Smooth muscle cell (in vitro differentiated cells): ENCODE results near the gene SMOC2. TPM values are rescaled to one million over a fixed set of nuclear protein-coding genes. Genes with fewer than 3 reads are reported as not detected.
"Not testable (repeated sequence)": the region's sequence is repeated elsewhere in the genome, so short reads cannot be mapped to it uniquely, and the experiment has no call there.

Experiments
- DNase-seq: peaks from one replicate; lab custom pipeline; 2025; ENCODE audit not compliant: unreplicated experiment; lab: John Stamatoyannopoulos, UW
- H2AFZ ChIP-seq: fragments of 200-600 bp; sonication (generic); 2 replicates; pipeline ENCODE4 v1.6.0; 2016; ENCODE audit warnings: antibody characterized with exemption, low read depth, mild to moderate bottlenecking
- H3F3A ChIP-seq: fragments of 200-600 bp; sonication (generic); 2 replicates; pipeline ENCODE4 v1.6.0; 2017; ENCODE audit warnings: antibody characterized with exemption, low read depth
- H3K27ac ChIP-seq: fragments of 200-600 bp; sonication (generic); 2 replicates; pipeline ENCODE4 v1.5.1; 2016; ENCODE audit warnings: low read depth, mild to moderate bottlenecking
- H3K27me3 ChIP-seq: fragments of 200-600 bp; sonication (generic); 2 replicates; pipeline ENCODE4 v1.6.1; 2016; ENCODE audit warnings: low read depth, mild to moderate bottlenecking
- H3K36me3 ChIP-seq: fragments of 200-600 bp; sonication (generic); 2 replicates; pipeline ENCODE4 v1.5.1; 2016; ENCODE audit warnings: low read depth
- H3K4me1 ChIP-seq: fragments of 200-600 bp; sonication (generic); 2 replicates; pipeline ENCODE4 v1.5.1; 2016; ENCODE audit warnings: low read depth
- H3K4me2 ChIP-seq: fragments of 200-600 bp; sonication (generic); 2 replicates; pipeline ENCODE4 v1.6.0; 2016; ENCODE audit warnings: mild to moderate bottlenecking
- H3K4me3 ChIP-seq: fragments of 200-600 bp; sonication (generic); 2 replicates; pipeline ENCODE4 v1.5.1; 2016; ENCODE audit warnings: mild to moderate bottlenecking
- H3K79me2 ChIP-seq: fragments of 200-600 bp; sonication (generic); 2 replicates; pipeline ENCODE4 v1.6.0; 2016; ENCODE audit warnings: low read depth, mild to moderate bottlenecking
- H3K9ac ChIP-seq: fragments of 200-600 bp; sonication (generic); 2 replicates; pipeline ENCODE4 v1.6.0; 2016; ENCODE audit warnings: low read depth
- H3K9me3 ChIP-seq: fragments of 200-600 bp; sonication (generic); replicated peaks from 2 replicates; pipeline ENCODE4 v1.5.1; 2016; ENCODE audit warnings: low read depth
- H4K20me1 ChIP-seq: fragments of 200-600 bp; sonication (generic); 2 replicates; pipeline ENCODE4 v1.6.0; 2016; ENCODE audit warnings: low read depth
- WGBS: methylation state at CpG from one replicate; pipeline ENCODE4 v1.1.7; 2016; ENCODE audit warnings: low lambda C conversion rate; 5-methylcytosine and 5-hydroxymethylcytosine counted together
- polyA plus RNA-seq: library from polyadenylated mRNA; unstranded; fragments of >200 nt; fragmentation: Nextera tagmentation; extraction: Ambion mirVana; gene quantifications from 2 replicates; pipeline ENCODE4 v1.2.1, GENCODE V29; 2016
- total RNA-seq: library from RNA; depleted of rRNA; stranded (reverse); fragments of >200 nt; gene quantifications from 2 replicates; pipeline ENCODE4 v1.2.3, GENCODE V29; 2014
- TF ChIP-seq, protein P1 (sequence below): fragments of 200-600 bp; sonication (generic); IDR thresholded peaks from 2 replicates; pipeline ENCODE4 v1.5.1; 2017; ENCODE audit warnings: borderline replicate concordance, mild to moderate bottlenecking, antibody characterized with exemption; ENCODE audit not compliant: insufficient read depth, poor library complexity, severe bottlenecking

SMOC2 gene
- total and polyA plus RNA-seq, 2 experiments from 2014 or later: 0.63 to 1.2 TPM

GRCh38 chr6:168565112-168565511, 124.1 kb downstream of the SMOC2 start:
- no peaks in the 10 kb centered on the region for H3K79me2 ChIP-seq
- H3K27me3 ChIP-seq: no peaks in the 10 kb centered on the region
- H3F3A ChIP-seq: no peaks in the 10 kb centered on the region
- H4K20me1 ChIP-seq: no peaks in the 10 kb centered on the region
- DNase-seq: no peak
- no peak overlapping the region for H3K9ac ChIP-seq
- H3K36me3 ChIP-seq: no peaks in the 10 kb centered on the region
- H3K9me3 ChIP-seq: no peaks in the 10 kb centered on the region
- TF ChIP-seq, protein P1, sequence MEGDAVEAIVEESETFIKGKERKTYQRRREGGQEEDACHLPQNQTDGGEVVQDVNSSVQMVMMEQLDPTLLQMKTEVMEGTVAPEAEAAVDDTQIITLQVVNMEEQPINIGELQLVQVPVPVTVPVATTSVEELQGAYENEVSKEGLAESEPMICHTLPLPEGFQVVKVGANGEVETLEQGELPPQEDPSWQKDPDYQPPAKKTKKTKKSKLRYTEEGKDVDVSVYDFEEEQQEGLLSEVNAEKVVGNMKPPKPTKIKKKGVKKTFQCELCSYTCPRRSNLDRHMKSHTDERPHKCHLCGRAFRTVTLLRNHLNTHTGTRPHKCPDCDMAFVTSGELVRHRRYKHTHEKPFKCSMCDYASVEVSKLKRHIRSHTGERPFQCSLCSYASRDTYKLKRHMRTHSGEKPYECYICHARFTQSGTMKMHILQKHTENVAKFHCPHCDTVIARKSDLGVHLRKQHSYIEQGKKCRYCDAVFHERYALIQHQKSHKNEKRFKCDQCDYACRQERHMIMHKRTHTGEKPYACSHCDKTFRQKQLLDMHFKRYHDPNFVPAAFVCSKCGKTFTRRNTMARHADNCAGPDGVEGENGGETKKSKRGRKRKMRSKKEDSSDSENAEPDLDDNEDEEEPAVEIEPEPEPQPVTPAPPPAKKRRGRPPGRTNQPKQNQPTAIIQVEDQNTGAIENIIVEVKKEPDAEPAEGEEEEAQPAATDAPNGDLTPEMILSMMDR: no peak
- WGBS: 92% methylated on average over 4 of the region's 4 CpGs
- no peak overlapping the region for H2AFZ ChIP-seq
- no peak overlapping the region for H3K27ac ChIP-seq
- no peak overlapping the region for H3K4me2 ChIP-seq
- no peak overlapping the region for H3K4me3 ChIP-seq
- no peaks in the 10 kb centered on the region for H3K4me1 ChIP-seq

DNA sequence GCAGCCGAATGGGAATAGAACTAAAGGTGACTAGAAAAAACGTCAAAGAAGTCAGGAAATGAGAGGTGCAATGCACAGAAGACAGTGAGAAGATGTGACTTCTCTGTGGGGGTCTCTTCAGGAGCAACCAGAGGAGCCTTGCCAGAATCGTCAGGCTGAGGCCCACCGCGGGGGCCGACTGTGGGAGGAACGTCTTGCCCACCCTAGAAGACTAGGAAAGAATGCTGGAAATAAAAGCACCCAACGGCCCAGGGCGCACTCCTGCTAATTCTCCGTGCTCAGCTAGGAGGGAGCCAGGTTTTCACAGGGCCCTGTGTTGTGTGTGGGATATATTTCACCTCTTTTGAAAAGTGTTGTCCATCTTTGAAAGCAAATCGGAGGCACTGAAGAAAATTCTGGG, 129.2 kb downstream of the SMOC2 start:
- Histone ChIP-seq H3K27ac (no peak overlapping the region), H3K9me3 (no peaks in the 10 kb centered on the region), H3K4me2 (no peak overlapping the region), H4K20me1 (no peaks in the 10 kb centered on the region), H3K4me1 (no peaks in the 10 kb centered on the region), H3K27me3 (no peaks in the 10 kb centered on the region), H2AFZ (no peak overlapping the region), H3F3A (no peaks in the 10 kb centered on the region), H3K9ac (no peak overlapping the region), H3K36me3 (no peaks in the 10 kb centered on the region), H3K79me2 (no peaks in the 10 kb centered on the region), H3K4me3 (no peak overlapping the region)
- TF ChIP-seq, protein P1: no peak
- no peak for DNase-seq
- 92% methylated on average over 11 of the region's 11 CpGs for WGBS

- Histone ChIP-seq H3K27me3 (no peaks in the 10 kb centered on the region), H3K27ac (no peak overlapping the region), H3K9ac (no peak overlapping the region), H3K4me1 (no peaks in the 10 kb centered on the region), H3K4me3 (no peak overlapping the region), H3K9me3 (no peaks in the 10 kb centered on the region), H3K36me3 (no peaks in the 10 kb centered on the region), H3K79me2 (no peaks in the 10 kb centered on the region), H3K4me2 (no peak overlapping the region), H4K20me1 (no peaks in the 10 kb centered on the region), H3F3A (no peaks in the 10 kb centered on the region), H2AFZ (no peak overlapping the region)
- no peak for DNase-seq
- 94% methylated on average over 19 of the region's 19 CpGs for WGBS
- TF ChIP-seq, protein P1: no peak
Observed at GRCh38 chr6:168571268-168571667, 130.3 kb downstream of the SMOC2 start.

- not testable (repeated sequence) for H3K4me1 ChIP-seq, H3K27me3 ChIP-seq, H3K9ac ChIP-seq, H3K79me2 ChIP-seq, H3F3A ChIP-seq, DNase-seq, H3K9me3 ChIP-seq, H3K4me2 ChIP-seq, H3K36me3 ChIP-seq, H3K4me3 ChIP-seq, H4K20me1 ChIP-seq, H3K27ac ChIP-seq, H2AFZ ChIP-seq
- WGBS: 90% methylated on average over 28 of the region's 28 CpGs
Observed at GRCh38 chr6:168573276-168573835, 132.4 kb downstream of the SMOC2 start.
